HG02870 (cell line): Measurements from ENCODE around the gene UBE2F.

ENCODE experiments used
- ATAC-seq: cut with Tn5 transposase; IDR thresholded peaks from one replicate; pipeline ENCODE4 v1.9.1; 2021; ENCODE audit warnings: mild to moderate bottlenecking, moderate library complexity; ENCODE audit not compliant: unreplicated experiment

UBE2F gene

GRCh38 chr2:237966565-237967462 lies at the start of gene UBE2F:
UBE2F (plus strand) TSS chr2:237967014; CDS start chr2:237973108, 6,094 bp downstream.
- ATAC-seq, result peak; percentile 96

- ATAC-seq, result no peak
Observed at GRCh38 chr2:237917696-237918374, 49.0 kb upstream of the UBE2F start.

GRCh38 chr2:237919593-237919992 lies 47.2 kb upstream of the UBE2F start:
- no peak for ATAC-seq

- ATAC-seq, result no peak
Observed at GRCh38 chr2:237920673-237921072, 46.1 kb upstream of the UBE2F start.

GRCh38 chr2:237921967-237922492 lies 44.8 kb upstream of the UBE2F start:
- no peak for ATAC-seq

GRCh38 chr2:237922641-237923361 lies 44.0 kb upstream of the UBE2F start:
- no peak for ATAC-seq

GRCh38 chr2:237923481-237924163 lies 43.2 kb upstream of the UBE2F start:
- ATAC-seq, result peak; percentile 75

- no peak for ATAC-seq
Observed at GRCh38 chr2:237924164-237924534, 42.7 kb upstream of the UBE2F start.

- ATAC-seq, result no peak
Observed at GRCh38 chr2:237927135-237927534, 39.7 kb upstream of the UBE2F start.

GRCh38 chr2:237927986-237928385 lies 38.8 kb upstream of the UBE2F start:
- no peak for ATAC-seq

- no peak for ATAC-seq
Observed at GRCh38 chr2:237929979-237930378, 36.8 kb upstream of the UBE2F start.

GRCh38 chr2:237931205-237931721 lies 35.6 kb upstream of the UBE2F start:
- ATAC-seq, result no peak

GRCh38 chr2:237932731-237933131 lies 34.1 kb upstream of the UBE2F start:
- no peak for ATAC-seq

- ATAC-seq, result no peak
Observed at GRCh38 chr2:237934186-237934585, 32.6 kb upstream of the UBE2F start.

GRCh38 chr2:237935740-237936452 lies 30.9 kb upstream of the UBE2F start:
- no peak for ATAC-seq

GRCh38 chr2:237939251-237939650 lies 27.6 kb upstream of the UBE2F start:
- no peak for ATAC-seq

GRCh38 chr2:237940828-237941227 lies 26.0 kb upstream of the UBE2F start:
- ATAC-seq, result no peak

- no peak for ATAC-seq
Observed at GRCh38 chr2:237941239-237941638, 25.6 kb upstream of the UBE2F start.

GRCh38 chr2:237942513-237942899 lies 24.3 kb upstream of the UBE2F start:
- no peak for ATAC-seq
